Endodermal cell (in vitro differentiated cells): ENCODE data around the gene RBMS1. TPM values are rescaled to one million over a fixed set of nuclear protein-coding genes. Genes with fewer than 3 reads are reported as not detected.
A peak's percentile ranks its signal among the peaks of the same experiment; 100 is the strongest.

Source experiments
- DNase-seq: peaks from one replicate; pipeline ENCODE4 v3.0.0-alpha.2; 2017
- H3K27ac ChIP-seq: 2 replicates; pipeline ENCODE4 v1.5.1; 2013; ENCODE audit warnings: mild to moderate bottlenecking, low read depth, low read length, moderate library complexity
- H3K27me3 ChIP-seq: 2 replicates; pipeline ENCODE4 v1.6.1; 2013; ENCODE audit warnings: mild to moderate bottlenecking, low read length, moderate library complexity; ENCODE audit not compliant: insufficient read depth, control insufficient read depth, poor library complexity, severe bottlenecking
- H3K36me3 ChIP-seq: 2 replicates; pipeline ENCODE4 v1.7.0; 2013; ENCODE audit warnings: mild to moderate bottlenecking, low read length, moderate library complexity; ENCODE audit not compliant: control insufficient read depth, insufficient read depth
- H3K4me1 ChIP-seq: one replicate; pipeline ENCODE4 v1.7.0; 2013; ENCODE audit warnings: low read length; ENCODE audit not compliant: control insufficient read depth, insufficient read depth
- H3K4me3 ChIP-seq: 2 replicates; pipeline ENCODE4 v1.5.1; 2013; ENCODE audit warnings: mild to moderate bottlenecking, low read length, moderate library complexity
- H3K9ac ChIP-seq: 2 replicates; pipeline ENCODE4 v1.6.1; 2013; ENCODE audit warnings: mild to moderate bottlenecking, low read length, moderate library complexity; ENCODE audit not compliant: poor library complexity, severe bottlenecking; ENCODE audit errors: extremely low read depth
- H3K9me3 ChIP-seq: 2 replicates; pipeline ENCODE4 v1.6.1; 2013; ENCODE audit warnings: mild to moderate bottlenecking, low read length, moderate library complexity; ENCODE audit not compliant: control insufficient read depth
- H3K27ac Mint-ChIP-seq: 2 replicates; pipeline ENCODE4 v1.8.0; 2020; ENCODE audit warnings: mixed read lengths
- H3K27me3 Mint-ChIP-seq: 2 replicates; pipeline ENCODE4 v1.8.0; 2021; ENCODE audit warnings: mild to moderate bottlenecking, mixed read lengths; ENCODE audit not compliant: insufficient read depth
- H3K36me3 Mint-ChIP-seq: 2 replicates; pipeline ENCODE4 v1.8.0; 2020; ENCODE audit warnings: low read depth, mixed read lengths
- H3K4me1 Mint-ChIP-seq: 2 replicates; pipeline ENCODE4 v1.8.0; 2020; ENCODE audit warnings: mixed read lengths
- H3K4me3 Mint-ChIP-seq: 2 replicates; pipeline ENCODE4 v1.8.0; 2020; ENCODE audit warnings: mild to moderate bottlenecking, moderate library complexity, mixed read lengths
- H3K9me3 Mint-ChIP-seq: 2 replicates; pipeline ENCODE4 v1.8.0; 2020; ENCODE audit warnings: mild to moderate bottlenecking, mixed read lengths
- CTCF ChIP-seq: fragments of 200-600 bp; sonication (generic); conservative IDR thresholded peaks from 2 replicates; pipeline ENCODE4 v1.5.0; 2021; ENCODE audit warnings: antibody characterized with exemption, mild to moderate bottlenecking
- WGBS, 2 experiments: methylation state at CpG; one replicate each; pipeline versions ENCODE4 v1.1.5 to v1.1.7; 2013; ENCODE audit warnings: missing lambda C conversion rate in 2 of 2, mixed read lengths in 1 of 2; ENCODE audit not compliant: insufficient coverage in 1 of 2, insufficient read length in 1 of 2; 5-methylcytosine and 5-hydroxymethylcytosine counted together
- total RNA-seq, 2 donors: library from RNA; stranded (reverse); fragmentation: NEBNext Ultra II Directional in 1 of 2; extraction: Animal tissue kit (Norgen Biotek cat#: 25700) in 1 of 2; gene quantifications; 2 replicates in 1 of 2; 3 replicates in 1 of 2; pipeline ENCODE4 v1.2.1, GENCODE V29; 2021

The RBMS1 gene
- total RNA-seq, 2 donors from 2014 or later = 90.7 to 124 TPM

DNA sequence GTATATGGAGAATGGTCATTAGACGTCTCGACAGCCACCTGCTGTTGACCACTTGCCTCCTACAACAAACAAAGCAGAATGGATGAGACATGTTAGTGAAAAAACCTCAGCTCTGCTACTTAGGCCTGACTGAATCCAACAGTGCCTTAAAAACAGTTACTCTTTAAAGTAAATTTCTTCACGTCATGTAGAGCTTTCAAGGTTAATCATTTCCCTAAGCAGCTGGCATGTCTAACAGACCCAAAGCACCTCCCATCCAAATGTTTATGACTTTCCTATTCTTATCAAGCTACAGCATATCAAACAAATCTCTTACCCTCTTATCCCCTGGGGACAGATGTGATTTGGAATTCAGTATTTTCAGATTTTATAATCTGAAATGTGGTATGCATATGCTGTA is 218.0 kb downstream of the RBMS1 start:
- Histone ChIP-seq H3K4me3 (no peak overlapping the region), H3K27me3 (no peaks in the 10 kb centered on the region), H3K27ac (no peak overlapping the region), H3K9me3 (no peaks in the 10 kb centered on the region), H3K4me1 (peaks cover 3% of the 10 kb centered on the region), H3K9ac (no peak overlapping the region), H3K36me3 (peaks cover 86% of the 10 kb centered on the region)
- Mint-ChIP-seq H3K4me1 (peaks cover 22% of the 10 kb centered on the region), H3K4me3 (no peak overlapping the region), H3K27ac (no peak overlapping the region), H3K27me3 (no peaks in the 10 kb centered on the region), H3K36me3 (peaks cover 76% of the 10 kb centered on the region), H3K9me3 (no peaks in the 10 kb centered on the region)
- no peak for DNase-seq
- no peak for TF ChIP-seq CTCF
- 98 to 100% methylated on average over 1 to 3 of the region's 3 CpGs for WGBS, 2 experiments

GRCh38 chr2:160271171-160272086 is 222.2 kb downstream of the RBMS1 start:
- Mint-ChIP-seq H3K9me3 (no peaks in the 10 kb centered on the region), H3K36me3 (peaks cover 48% of the 10 kb centered on the region), H3K4me3 (peak overlapping the region; percentile 70), H3K4me1 (peaks cover 26% of the 10 kb centered on the region), H3K27ac (peak overlapping the region; percentile 98), H3K27me3 (peaks cover 7% of the 10 kb centered on the region)
- Histone ChIP-seq H3K27ac (no peak overlapping the region), H3K27me3 (no peaks in the 10 kb centered on the region), H3K36me3 (peaks cover 47% of the 10 kb centered on the region), H3K4me1 (peaks cover 8% of the 10 kb centered on the region), H3K9me3 (no peaks in the 10 kb centered on the region), H3K9ac (no peak overlapping the region), H3K4me3 (no peak overlapping the region)
- 91 to 96% methylated on average over 10 to 21 of the region's 21 CpGs for WGBS, 2 experiments
- DNase-seq = peak; percentile 67
- no peak for TF ChIP-seq CTCF

- Histone ChIP-seq H3K9ac (peak overlapping the region; percentile 75), H3K4me3 (peak overlapping the region; percentile 75), H3K27me3 (no peaks in the 10 kb centered on the region), H3K27ac (peak overlapping the region; percentile 90), H3K9me3 (no peaks in the 10 kb centered on the region), H3K36me3 (peaks cover 41% of the 10 kb centered on the region), H3K4me1 (peaks cover 8% of the 10 kb centered on the region)
- H3K9me3 Mint-ChIP-seq = no peaks in the 10 kb centered on the region
- 84 to 87% methylated on average over 10 to 15 of the region's 15 CpGs for WGBS, 2 experiments
- peaks cover 40% of the 10 kb centered on the region for H3K36me3 Mint-ChIP-seq
- H3K27ac Mint-ChIP-seq = peak overlapping the region; percentile 98
- no peak for TF ChIP-seq CTCF
- H3K27me3 Mint-ChIP-seq = peaks cover 7% of the 10 kb centered on the region
- peak overlapping the region; percentile 70 for H3K4me3 Mint-ChIP-seq
- DNase-seq = no peak
- peaks cover 26% of the 10 kb centered on the region for H3K4me1 Mint-ChIP-seq
Observed at GRCh38 chr2:160270571-160271113, 223.0 kb downstream of the RBMS1 start.
